Trophoblast cell (in vitro differentiated cells and primary cell): ENCODE results near the gene ESYT1. TPM values are rescaled to one million over a fixed set of nuclear protein-coding genes. Genes with fewer than 3 reads are reported as not detected.

Experiments used
- DNase-seq, 2 donors: peaks; one replicate each; pipeline ENCODE4 v3.0.0-alpha.2; 2016
- H2AFZ ChIP-seq: 2 replicates; pipeline ENCODE4 v1.6.1; 2013; ENCODE audit warnings: low read length, moderate library complexity, mild to moderate bottlenecking; ENCODE audit not compliant: insufficient read depth, poor library complexity
- H2AK5ac ChIP-seq: 2 replicates; pipeline ENCODE4 v1.6.1; 2013; ENCODE audit warnings: mild to moderate bottlenecking, low read length
- H2BK120ac ChIP-seq: 2 replicates; pipeline ENCODE4 v1.6.1; 2013; ENCODE audit warnings: low read length, mild to moderate bottlenecking, moderate library complexity; ENCODE audit not compliant: insufficient read depth, poor library complexity
- H2BK12ac ChIP-seq: 2 replicates; pipeline ENCODE4 v1.6.1; 2013; ENCODE audit warnings: mild to moderate bottlenecking, low read length, moderate library complexity
- H2BK5ac ChIP-seq: 2 replicates; pipeline ENCODE4 v1.6.1; 2013; ENCODE audit warnings: low read length, low read depth, moderate library complexity, mild to moderate bottlenecking; ENCODE audit not compliant: poor library complexity
- H3K14ac ChIP-seq: 2 replicates; pipeline ENCODE4 v1.6.1; 2013; ENCODE audit warnings: mild to moderate bottlenecking, low read length
- H3K18ac ChIP-seq: 2 replicates; pipeline ENCODE4 v1.6.1; 2013; ENCODE audit warnings: mild to moderate bottlenecking, low read length
- H3K23ac ChIP-seq: 2 replicates; pipeline ENCODE4 v1.6.1; 2013; ENCODE audit warnings: low read length
- H3K27ac ChIP-seq: 2 replicates; pipeline ENCODE4 v1.5.1; 2013; ENCODE audit warnings: low read depth, mild to moderate bottlenecking, inconsistent platforms, low read length, moderate library complexity
- H3K27me3 ChIP-seq: 2 replicates; pipeline ENCODE4 v1.6.1; 2013; ENCODE audit warnings: inconsistent platforms, mild to moderate bottlenecking, low read length, moderate library complexity; ENCODE audit not compliant: insufficient read depth
- H3K36me3 ChIP-seq, 2 experiments: 1 replicate in 1 of 2; 2 replicates in 1 of 2; pipeline ENCODE4 v1.6.1; 2013; ENCODE audit warnings: low read length in 2 of 2, mild to moderate bottlenecking in 2 of 2, moderate library complexity in 1 of 2; ENCODE audit not compliant: insufficient read depth in 2 of 2, control insufficient read depth in 1 of 2
- H3K4ac ChIP-seq: 2 replicates; pipeline ENCODE4 v1.6.1; 2013; ENCODE audit warnings: low read depth, mild to moderate bottlenecking, low read length, moderate library complexity
- H3K4me1 ChIP-seq, 2 experiments: 1 replicate in 1 of 2; 2 replicates in 1 of 2; pipeline ENCODE4 v1.6.1; 2013; ENCODE audit warnings: low read length in 2 of 2, mild to moderate bottlenecking in 2 of 2, moderate library complexity in 1 of 2; ENCODE audit not compliant: insufficient read depth in 2 of 2, control insufficient read depth in 1 of 2
- H3K4me2 ChIP-seq: 2 replicates; pipeline ENCODE4 v1.6.1; 2013; ENCODE audit warnings: inconsistent platforms, mild to moderate bottlenecking, low read length, moderate library complexity
- H3K4me3 ChIP-seq: 2 replicates; pipeline ENCODE4 v1.5.1; 2013; ENCODE audit warnings: mild to moderate bottlenecking, low read depth, low read length, inconsistent platforms
- H3K79me1 ChIP-seq: one replicate; pipeline ENCODE4 v1.6.1; 2013; ENCODE audit warnings: low read length
- H3K79me2 ChIP-seq: 2 replicates; pipeline ENCODE4 v1.6.1; 2013; ENCODE audit warnings: low read length, mild to moderate bottlenecking; ENCODE audit not compliant: control insufficient read depth, insufficient read depth, poor library complexity
- H3K9ac ChIP-seq: 2 replicates; pipeline ENCODE4 v1.6.1; 2013; ENCODE audit warnings: mild to moderate bottlenecking, low read length
- H3K9me3 ChIP-seq: 2 replicates; pipeline ENCODE4 v1.6.1; 2013; ENCODE audit warnings: low read depth, mild to moderate bottlenecking, control low read depth, inconsistent platforms, low read length; ENCODE audit not compliant: insufficient read depth
- H4K12ac ChIP-seq: 2 replicates; pipeline ENCODE4 v1.6.1; 2013; ENCODE audit warnings: low read depth, mild to moderate bottlenecking, low read length, moderate library complexity
- H4K8ac ChIP-seq: 2 replicates; pipeline ENCODE4 v1.6.1; 2013; ENCODE audit warnings: low read depth, mild to moderate bottlenecking, low read length, moderate library complexity
- H4K91ac ChIP-seq: one replicate; pipeline ENCODE4 v1.6.1; 2013; ENCODE audit warnings: low read depth, mild to moderate bottlenecking, low read length, moderate library complexity
- WGBS: extraction: QIAGEN DNeasy Blood & Tissue Kit; methylation state at CpG from one replicate; pipeline ENCODE4 v1.1.7; 2013; ENCODE audit warnings: missing lambda C conversion rate; ENCODE audit not compliant: insufficient read length, insufficient coverage; ENCODE audit errors: extremely low coverage; 5-methylcytosine and 5-hydroxymethylcytosine counted together
- polyA plus RNA-seq: library from polyadenylated mRNA; stranded (reverse); fragments of 200-250 nt; gene quantifications from 2 replicates; pipeline ENCODE4 v1.2.3, GENCODE V29; 2013

Gene ESYT1
- polyA plus RNA-seq, result 56.2 and 64.3 TPM in 2 replicates

DNA sequence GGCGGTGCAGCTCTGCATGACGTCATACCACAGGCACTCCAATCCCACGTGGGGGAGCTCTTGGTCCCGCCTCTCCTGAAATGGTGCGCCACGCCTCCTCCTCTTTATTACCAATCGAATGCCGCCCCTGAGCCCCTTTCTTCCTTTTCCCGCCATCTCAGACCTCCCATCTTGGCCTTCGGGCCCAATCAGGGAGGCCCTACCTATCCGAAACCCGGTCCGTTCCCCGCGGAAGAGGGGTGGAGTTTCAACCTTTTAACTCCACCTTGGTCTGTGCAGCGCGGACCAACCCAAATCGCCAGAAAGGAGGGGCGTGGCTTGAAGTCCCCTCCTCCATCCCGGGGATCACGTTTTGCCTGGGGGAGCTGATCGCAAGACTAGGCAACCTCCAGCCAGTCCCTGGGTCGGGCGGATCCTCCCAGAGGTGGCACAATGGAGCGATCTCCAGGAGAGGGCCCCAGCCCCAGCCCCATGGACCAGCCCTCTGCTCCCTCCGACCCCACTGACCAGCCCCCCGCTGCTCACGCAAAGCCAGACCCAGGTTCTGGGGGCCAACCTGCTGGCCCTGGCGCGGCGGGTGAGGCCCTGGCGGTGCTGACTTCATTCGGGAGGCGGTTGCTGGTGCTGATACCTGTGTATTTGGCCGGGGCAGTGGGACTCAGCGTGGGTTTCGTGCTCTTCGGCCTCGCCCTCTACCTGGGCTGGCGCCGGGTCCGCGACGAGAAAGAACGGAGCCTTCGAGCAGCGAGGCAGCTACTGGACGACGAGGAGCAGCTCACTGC is at the start of gene ESYT1:
TSS of gene ESYT1 (plus strand) at position 380 of the 782 bp plus-strand sequence. CDS start at position 433, 53 bp downstream.
- peaks cover 9% of the 10 kb centered on the region for H3K79me1 ChIP-seq
- peak within 1 kb of the TSS; percentile 83 for H3K9ac ChIP-seq
- H2BK5ac ChIP-seq, result peak within 1 kb of the TSS; percentile 62
- peak within 1 kb of the TSS; percentile 97 for H3K14ac ChIP-seq
- H3K23ac ChIP-seq, result no peak within 1 kb of the TSS
- peak within 1 kb of the TSS; percentile 63 for H3K27ac ChIP-seq
- peak within 1 kb of the TSS; percentile 65 for H2BK120ac ChIP-seq
- H3K4me2 ChIP-seq, result peak within 1 kb of the TSS; percentile 94
- H3K4me3 ChIP-seq, result peak within 1 kb of the TSS; percentile 87
- H3K36me3 ChIP-seq, result peaks cover 16 to 26% of the 10 kb centered on the region in 2 experiments
- WGBS, result no CpG with 5 or more reads among the region's 49 CpGs
- no peaks in the 10 kb centered on the region for H3K27me3 ChIP-seq
- H3K4ac ChIP-seq, result peak within 1 kb of the TSS; percentile 68
- H4K91ac ChIP-seq, result peak within 1 kb of the TSS; percentile 85
- peak within 1 kb of the TSS; percentile 94 for H3K18ac ChIP-seq
- H3K4me1 ChIP-seq, result peaks cover 11 to 12% of the 10 kb centered on the region in 2 experiments
- H2BK12ac ChIP-seq, result peak within 1 kb of the TSS; percentile 30
- peak; percentile 100 for DNase-seq
- H4K12ac ChIP-seq, result peak within 1 kb of the TSS; percentile 58
- no peaks in the 10 kb centered on the region for H3K9me3 ChIP-seq
- peak within 1 kb of the TSS; percentile 86 for H4K8ac ChIP-seq
- H2AFZ ChIP-seq, result peak within 1 kb of the TSS; percentile 85
- peak within 1 kb of the TSS; percentile 70 for H2AK5ac ChIP-seq
- peaks cover 7% of the 10 kb centered on the region for H3K79me2 ChIP-seq

DNA sequence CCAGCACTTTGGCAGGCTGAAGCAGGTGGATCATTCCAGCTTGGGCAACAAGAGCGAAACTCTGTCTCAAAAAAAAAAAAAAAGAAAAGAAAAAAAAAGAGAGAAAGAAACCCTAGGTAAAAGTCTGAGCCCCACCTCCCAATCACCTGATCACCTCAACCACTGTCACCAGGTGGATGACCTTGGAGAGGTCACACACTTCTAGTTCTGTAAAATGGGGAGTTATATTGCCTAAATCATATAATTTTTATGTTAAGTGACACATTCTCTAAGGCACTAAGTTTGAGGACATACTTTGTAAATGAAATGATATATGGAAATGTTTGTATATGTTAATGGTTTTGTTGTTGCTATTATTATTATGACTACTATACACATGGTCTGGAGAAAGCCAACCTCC is 49.6 kb upstream of the ESYT1 start:
- Histone ChIP-seq H3K4ac (no peak overlapping the region), H2BK120ac (no peak overlapping the region), H2AK5ac (no peak overlapping the region), H2AFZ (no peak overlapping the region), H4K8ac (no peak overlapping the region), H3K79me2 (peaks cover 22% of the 10 kb centered on the region), H3K4me3 (no peak overlapping the region), H3K14ac (no peak overlapping the region), H3K4me2 (peak overlapping the region; percentile 98), H3K18ac (no peak overlapping the region), H2BK12ac (no peak overlapping the region), H3K27ac (peak overlapping the region; percentile 97), H3K9me3 (no peaks in the 10 kb centered on the region), H2BK5ac (no peak overlapping the region), H3K36me3 (no peaks in the 10 kb centered on the region), H3K4me1 (peaks cover 12 to 13% of the 10 kb centered on the region in 2 experiments), H3K23ac (no peak overlapping the region), H3K79me1 (peaks cover 14% of the 10 kb centered on the region), H4K12ac (no peak overlapping the region), H4K91ac (no peak overlapping the region), H3K9ac (no peak overlapping the region), H3K27me3 (no peaks in the 10 kb centered on the region)
- peak in 1 of 2 donors; percentile 17 for DNase-seq
- WGBS, result no CpG with 5 or more reads among the region's 1 CpG

DNA sequence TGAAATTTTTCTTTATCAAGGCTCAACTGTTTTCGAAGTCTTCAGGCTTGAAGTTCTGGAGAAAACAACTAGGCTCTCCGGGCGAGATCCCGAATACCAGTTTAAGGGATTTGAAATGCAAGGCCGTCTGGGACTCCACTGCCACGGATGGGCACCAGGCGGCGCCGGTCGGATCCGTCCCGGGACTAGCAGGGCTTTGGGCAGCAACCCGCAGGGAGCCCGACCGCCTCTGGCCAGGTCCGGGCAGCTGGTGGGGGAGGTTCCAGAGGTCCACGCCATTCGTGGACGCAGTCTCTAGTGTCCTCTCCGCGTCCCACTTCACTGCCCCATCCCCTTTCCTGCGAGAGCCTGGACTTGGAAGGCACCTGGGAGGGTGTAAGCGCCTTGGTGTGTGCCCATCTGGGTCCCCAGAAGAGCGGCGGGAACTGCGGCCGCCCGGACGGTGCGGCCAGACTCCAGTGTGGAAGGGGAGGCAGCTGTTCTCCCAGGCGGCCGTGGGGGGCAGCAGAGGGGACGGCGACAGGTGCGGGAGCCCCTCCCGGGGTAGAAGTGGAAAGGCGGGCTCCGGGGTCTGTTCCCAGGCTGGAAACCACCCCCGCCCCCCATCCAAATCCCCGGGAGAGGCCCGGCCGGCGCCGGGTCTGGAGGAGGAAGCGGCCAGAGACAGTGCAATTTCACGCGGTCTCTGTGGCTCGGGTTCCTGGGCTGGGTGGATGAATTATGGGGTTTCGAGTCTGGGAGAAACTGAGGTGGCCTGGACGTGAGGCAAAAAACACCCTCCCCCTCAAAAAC is 48.9 kb upstream of the ESYT1 start:
- peaks cover 0 to 6% of the 10 kb centered on the region in 2 experiments for H3K36me3 ChIP-seq
- H3K4me1 ChIP-seq, result peaks cover 12 to 13% of the 10 kb centered on the region in 2 experiments
- WGBS, result no CpG with 5 or more reads among the region's 50 CpGs
- peak overlapping the region; percentile 76 for H3K4me3 ChIP-seq
- H2BK5ac ChIP-seq, result peak overlapping the region; percentile 92
- H3K79me1 ChIP-seq, result peaks cover 14% of the 10 kb centered on the region
- H2AFZ ChIP-seq, result peak overlapping the region; percentile 34
- H3K27me3 ChIP-seq, result no peaks in the 10 kb centered on the region
- H2BK12ac ChIP-seq, result peak overlapping the region; percentile 48
- peak overlapping the region; percentile 89 for H3K9ac ChIP-seq
- no peak overlapping the region for H3K23ac ChIP-seq
- H3K4ac ChIP-seq, result peak overlapping the region; percentile 4
- H4K8ac ChIP-seq, result peak overlapping the region; percentile 92
- peaks cover 22% of the 10 kb centered on the region for H3K79me2 ChIP-seq
- H2BK120ac ChIP-seq, result peak overlapping the region; percentile 88
- peak overlapping the region; percentile 98 for H3K4me2 ChIP-seq
- peak overlapping the region; percentile 84 for H2AK5ac ChIP-seq
- peak overlapping the region; percentile 89 for H4K91ac ChIP-seq
- peak overlapping the region; percentile 83 for H3K14ac ChIP-seq
- H3K9me3 ChIP-seq, result no peaks in the 10 kb centered on the region
- peak overlapping the region; percentile 89 for H3K18ac ChIP-seq
- DNase-seq, result peak; percentile 96
- H3K27ac ChIP-seq, result peak overlapping the region; percentile 97
- peak overlapping the region; percentile 71 for H4K12ac ChIP-seq
